Measurements from ENCODE around the gene CCDC102A. TPM values are rescaled to one million over a fixed set of nuclear protein-coding genes. Genes with fewer than 3 reads are reported as not detected.

Gene CCDC102A
- total RNA-seq, 1 experiment from 2014 or later, result 4.5 TPM

DNA sequence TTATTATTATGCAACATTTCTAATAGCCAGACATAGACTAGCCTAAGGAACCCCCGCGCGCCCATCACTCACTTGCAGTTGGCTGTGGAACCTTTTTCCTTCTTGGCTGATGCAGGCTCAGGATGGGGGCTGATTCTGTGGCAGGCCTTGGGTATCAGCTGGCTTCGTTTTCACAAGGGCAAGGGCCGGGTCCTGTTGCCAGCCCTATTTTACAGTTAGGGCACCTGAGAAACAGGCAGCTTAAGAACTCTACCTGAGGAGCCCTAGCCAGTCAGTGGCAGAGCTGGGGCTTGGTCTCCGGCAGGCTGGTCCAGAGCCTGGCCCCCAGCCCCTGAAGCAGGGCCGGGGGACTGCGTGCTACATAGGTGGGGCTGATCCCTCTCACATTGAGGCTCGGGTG is 34.7 kb upstream of the CCDC102A start:
- H3K9me2 ChIP-seq (ENCODE audit: insufficient read depth), result no peaks in the 10 kb centered on the region
- intact Hi-C loops (cut with micrococcal nuclease), result no loop called here
- no peaks in the 10 kb centered on the region for H4K20me1 ChIP-seq (ENCODE audit: insufficient read depth)
- ChIA-PET POLR2A (no interaction called here), CTCF (interaction anchor here (1.0 kb wide), 1 partner anchor 11 kb away, joined by 3 read pairs; no protein-coding TSS in a partner anchor), RAD21 (ENCODE audit: low non-redundant PET in 1 of 2, low total read pairs in 2 of 2, uncharacterized antibody in 2 of 2, unreplicated experiment in 2 of 2) (no interaction called here)
- ATAC-seq, result no peak
- H3K79me2 ChIP-seq (ENCODE audit: insufficient read depth, low read length), result no peaks in the 10 kb centered on the region
- H3K4me3 ChIP-seq (replicated peaks in 1 of 2; ENCODE audit: low read depth in 1 of 2, low read length in 2 of 2), result no peak overlapping the region
- H3K36me3 ChIP-seq (ENCODE audit: control insufficient read depth in 1 of 2, insufficient read depth in 2 of 2, low read length in 2 of 2), result no peaks in the 10 kb centered on the region
- H3K27ac ChIP-seq (ENCODE audit: low read depth, low read length), result no peak overlapping the region
- H3K9me3 ChIP-seq (ENCODE audit: control insufficient read depth in 1 of 2, insufficient read depth in 1 of 2, low read depth in 1 of 2, low read length in 2 of 2), result no peaks in the 10 kb centered on the region
- no peaks in the 10 kb centered on the region for H3K27me3 ChIP-seq (ENCODE audit: insufficient read depth, low read length)
- H3K4me2 ChIP-seq (ENCODE audit: low read length), result no peak overlapping the region
- no peaks in the 10 kb centered on the region for H3K4me1 ChIP-seq (ENCODE audit: control insufficient read depth in 1 of 2, insufficient read depth in 2 of 2, low read length in 2 of 2)
- no peak overlapping the region for H2AFZ ChIP-seq (ENCODE audit: low read depth, low read length, poor library complexity, severe bottlenecking)
- no peak overlapping the region for H3K9ac ChIP-seq (ENCODE audit: low read length)
- DNase-seq (ENCODE audit: low read depth, low spot score), result no peak
- BruUV-seq (replicated peaks), result no TSS peak
- TF ChIP-seq SP1 (IDR thresholded peaks at IDR 0.05; ENCODE audit: low read depth), result no peak
- TF ChIP-seq, protein P1, sequence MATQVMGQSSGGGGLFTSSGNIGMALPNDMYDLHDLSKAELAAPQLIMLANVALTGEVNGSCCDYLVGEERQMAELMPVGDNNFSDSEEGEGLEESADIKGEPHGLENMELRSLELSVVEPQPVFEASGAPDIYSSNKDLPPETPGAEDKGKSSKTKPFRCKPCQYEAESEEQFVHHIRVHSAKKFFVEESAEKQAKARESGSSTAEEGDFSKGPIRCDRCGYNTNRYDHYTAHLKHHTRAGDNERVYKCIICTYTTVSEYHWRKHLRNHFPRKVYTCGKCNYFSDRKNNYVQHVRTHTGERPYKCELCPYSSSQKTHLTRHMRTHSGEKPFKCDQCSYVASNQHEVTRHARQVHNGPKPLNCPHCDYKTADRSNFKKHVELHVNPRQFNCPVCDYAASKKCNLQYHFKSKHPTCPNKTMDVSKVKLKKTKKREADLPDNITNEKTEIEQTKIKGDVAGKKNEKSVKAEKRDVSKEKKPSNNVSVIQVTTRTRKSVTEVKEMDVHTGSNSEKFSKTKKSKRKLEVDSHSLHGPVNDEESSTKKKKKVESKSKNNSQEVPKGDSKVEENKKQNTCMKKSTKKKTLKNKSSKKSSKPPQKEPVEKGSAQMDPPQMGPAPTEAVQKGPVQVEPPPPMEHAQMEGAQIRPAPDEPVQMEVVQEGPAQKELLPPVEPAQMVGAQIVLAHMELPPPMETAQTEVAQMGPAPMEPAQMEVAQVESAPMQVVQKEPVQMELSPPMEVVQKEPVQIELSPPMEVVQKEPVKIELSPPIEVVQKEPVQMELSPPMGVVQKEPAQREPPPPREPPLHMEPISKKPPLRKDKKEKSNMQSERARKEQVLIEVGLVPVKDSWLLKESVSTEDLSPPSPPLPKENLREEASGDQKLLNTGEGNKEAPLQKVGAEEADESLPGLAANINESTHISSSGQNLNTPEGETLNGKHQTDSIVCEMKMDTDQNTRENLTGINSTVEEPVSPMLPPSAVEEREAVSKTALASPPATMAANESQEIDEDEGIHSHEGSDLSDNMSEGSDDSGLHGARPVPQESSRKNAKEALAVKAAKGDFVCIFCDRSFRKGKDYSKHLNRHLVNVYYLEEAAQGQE (IDR thresholded peaks at IDR 0.05; ENCODE audit: low read depth), result no peak
- no peak for TF ChIP-seq TCF7L2 (IDR thresholded peaks at IDR 0.05; ENCODE audit: borderline replicate concordance, extremely low read depth, insufficient read depth, insufficient read length)
- no peak for TF ChIP-seq SRF (IDR thresholded peaks at IDR 0.05; ENCODE audit: low read depth)

DNA sequence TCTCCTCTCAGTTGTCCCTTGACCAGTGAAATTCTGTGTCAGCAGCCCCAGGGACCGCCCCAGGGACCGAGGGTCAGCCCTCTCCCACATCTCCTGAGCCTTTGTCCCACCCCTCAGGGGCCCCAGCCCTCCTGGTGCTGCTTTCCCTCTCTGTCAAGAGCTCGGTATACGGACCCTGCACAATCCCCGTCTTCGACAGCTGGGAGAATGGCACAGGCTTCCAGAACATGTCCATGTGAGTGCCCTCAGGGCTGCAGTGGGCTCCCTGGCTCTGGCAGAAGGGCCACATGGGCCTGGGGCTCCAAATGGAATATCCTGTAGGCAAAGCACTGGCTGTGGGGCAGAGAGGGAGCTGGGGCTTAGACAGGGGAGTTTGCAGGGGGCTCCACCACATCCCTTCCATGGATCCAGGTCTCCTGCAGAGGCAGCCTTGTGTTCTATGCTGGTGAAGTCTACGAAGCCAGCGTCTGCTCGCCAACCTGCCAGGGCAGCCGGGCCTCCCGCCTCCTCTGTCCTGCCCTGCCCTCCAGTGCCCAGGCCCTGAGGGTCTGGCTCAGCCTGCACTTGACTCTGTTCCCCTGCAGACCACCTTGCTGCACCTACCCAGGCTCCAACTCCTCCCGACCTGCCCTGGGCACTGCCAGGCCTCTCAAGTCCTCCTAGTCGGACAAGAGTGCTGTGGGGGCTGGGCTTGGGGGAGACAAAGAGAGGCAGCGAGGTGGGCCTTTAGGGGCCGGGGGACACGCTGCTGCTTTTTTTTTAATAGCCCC is 34.1 kb upstream of the CCDC102A start:
- Histone ChIP-seq H3K27ac (ENCODE audit: low read depth, low read length) (no peak overlapping the region), H2AFZ (ENCODE audit: low read depth, low read length, poor library complexity, severe bottlenecking) (no peak overlapping the region), H3K79me2 (ENCODE audit: insufficient read depth, low read length) (no peaks in the 10 kb centered on the region), H3K4me3 (replicated peaks in 1 of 2; ENCODE audit: low read depth in 1 of 2, low read length in 2 of 2) (no peak overlapping the region), H3K36me3 (ENCODE audit: control insufficient read depth in 1 of 2, insufficient read depth in 2 of 2, low read length in 2 of 2) (no peaks in the 10 kb centered on the region), H3K4me1 (ENCODE audit: control insufficient read depth in 1 of 2, insufficient read depth in 2 of 2, low read length in 2 of 2) (no peaks in the 10 kb centered on the region), H3K9me3 (ENCODE audit: control insufficient read depth in 1 of 2, insufficient read depth in 1 of 2, low read depth in 1 of 2, low read length in 2 of 2) (no peaks in the 10 kb centered on the region), H3K9me2 (ENCODE audit: insufficient read depth) (no peaks in the 10 kb centered on the region), H3K27me3 (ENCODE audit: insufficient read depth, low read length) (no peaks in the 10 kb centered on the region), H3K4me2 (ENCODE audit: low read length) (no peak overlapping the region), H4K20me1 (ENCODE audit: insufficient read depth) (no peaks in the 10 kb centered on the region), H3K9ac (ENCODE audit: low read length) (no peak overlapping the region)
- ChIA-PET CTCF (no interaction called here), POLR2A (no interaction called here), RAD21 (ENCODE audit: low non-redundant PET in 1 of 2, low total read pairs in 2 of 2, uncharacterized antibody in 2 of 2, unreplicated experiment in 2 of 2) (no interaction called here)
- ATAC-seq, result no peak
- BruUV-seq (replicated peaks), result no TSS peak
- intact Hi-C loops (cut with micrococcal nuclease), result no loop called here
- DNase-seq (ENCODE audit: low read depth, low spot score), result no peak
- TF ChIP-seq ZFX (IDR thresholded peaks at IDR 0.05) (no peak), POLR2A (IDR thresholded peaks at IDR 0.05; ENCODE audit: borderline replicate concordance, extremely low read depth, insufficient read depth, insufficient read length) (no peak), CTCF (IDR thresholded peaks at IDR 0.05 in 2 of 3, conservative IDR thresholded peaks at IDR 0.05 in 1 of 3; ENCODE audit: borderline replicate concordance in 1 of 3, insufficient read depth in 1 of 3, low read depth in 2 of 3, low read length in 2 of 3) (no peak), EZH2 (IDR thresholded peaks at IDR 0.05) (no peak), EZH2phosphoT487 (IDR thresholded peaks at IDR 0.05; ENCODE audit: borderline replicate concordance) (no peak), RAD21 (IDR thresholded peaks at IDR 0.05; ENCODE audit: low read depth) (no peak)
- TF ChIP-seq, protein P2, sequence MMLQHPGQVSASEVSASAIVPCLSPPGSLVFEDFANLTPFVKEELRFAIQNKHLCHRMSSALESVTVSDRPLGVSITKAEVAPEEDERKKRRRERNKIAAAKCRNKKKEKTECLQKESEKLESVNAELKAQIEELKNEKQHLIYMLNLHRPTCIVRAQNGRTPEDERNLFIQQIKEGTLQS (IDR thresholded peaks at IDR 0.05), result no peak

Data from HCT116 (cell line).